Hypothalamus (tissue), 51 donors: ENCODE results near the gene MYOM1.
A peak's percentile ranks its signal among the peaks of the same experiment; 100 is the strongest.

Experiments used
- DNase-seq, 51 donors: peaks; one replicate each; lab custom pipeline; 2025; lab: John Stamatoyannopoulos, UW

The MYOM1 gene

GRCh38 chr18:3157086-3157485 is 62.7 kb downstream of the MYOM1 start:
- no peak for DNase-seq

GRCh38 chr18:3156325-3156640 is 63.5 kb downstream of the MYOM1 start:
- no peak for DNase-seq

GRCh38 chr18:3154214-3154613 is 65.6 kb downstream of the MYOM1 start:
- no peak for DNase-seq

GRCh38 chr18:3153107-3153704 is 66.6 kb downstream of the MYOM1 start:
- DNase-seq = no peak

- DNase-seq = no peak
Measured at GRCh38 chr18:3152294-3152693, 67.5 kb downstream of the MYOM1 start.

- DNase-seq = peak in 1 of 51 donors; percentile 4
Measured at GRCh38 chr18:3151399-3152264, 68.1 kb downstream of the MYOM1 start.

GRCh38 chr18:3150688-3151087 is 69.1 kb downstream of the MYOM1 start:
- no peak for DNase-seq

GRCh38 chr18:3150274-3150673 is 69.5 kb downstream of the MYOM1 start:
- DNase-seq = no peak

GRCh38 chr18:3148930-3149535 is 70.7 kb downstream of the MYOM1 start:
- no peak for DNase-seq

- DNase-seq = no peak
Measured at GRCh38 chr18:3147935-3148554, 71.7 kb downstream of the MYOM1 start.

GRCh38 chr18:3140986-3141639 is 78.7 kb downstream of the MYOM1 start:
- DNase-seq = no peak

GRCh38 chr18:3140342-3140741 is 79.4 kb downstream of the MYOM1 start:
- DNase-seq = no peak

GRCh38 chr18:3139406-3139805 is 80.4 kb downstream of the MYOM1 start:
- DNase-seq = no peak

- no peak for DNase-seq
Measured at GRCh38 chr18:3138274-3138975, 81.3 kb downstream of the MYOM1 start.

GRCh38 chr18:3135536-3135935 is 84.2 kb downstream of the MYOM1 start:
- DNase-seq = peak in 26 of 51 donors; percentile 1 to 58 (median 18)

- DNase-seq = no peak
Measured at GRCh38 chr18:3132700-3133099, 87.1 kb downstream of the MYOM1 start.

- DNase-seq = no peak
Measured at GRCh38 chr18:3130344-3130743, 89.4 kb downstream of the MYOM1 start.

GRCh38 chr18:3129053-3129864 is 90.5 kb downstream of the MYOM1 start:
- peak in 49 of 51 donors; percentile 5 to 90 (median 64) for DNase-seq

GRCh38 chr18:3126457-3127097 is 93.2 kb downstream of the MYOM1 start:
- no peak for DNase-seq
